Tibial nerve (tissue), 4 donors: ENCODE measurements around the gene ROBO1. TPM values are rescaled to one million over a fixed set of nuclear protein-coding genes. Genes with fewer than 3 reads are reported as not detected.

ENCODE experiments used
- DNase-seq, 2 donors: peaks; one replicate each; pipeline ENCODE4 v3.0.0-alpha.2; 2019; ENCODE audit warnings: low spot score in 2 of 2
- H3K27ac ChIP-seq, 4 donors: fragments of 200-600 bp; sonication (generic) in 3 of 4; one replicate each; pipeline ENCODE4 v1.5.1; 2017 to 2019; ENCODE audit warnings: mild to moderate bottlenecking in 1 of 4
- H3K27me3 ChIP-seq, 2 donors: fragments of 200-600 bp; sonication (generic) in 1 of 2; one replicate each; pipeline versions ENCODE4 v1.5.1 to v1.6.0; 2017 to 2019
- H3K36me3 ChIP-seq, 3 donors: fragments of 200-600 bp; sonication (generic); one replicate each; pipeline ENCODE4 v1.5.1; 2018 to 2019
- H3K4me1 ChIP-seq, 4 donors: fragments of 200-600 bp; sonication (generic) in 3 of 4; one replicate each; pipeline ENCODE4 v1.5.1; 2017 to 2019
- H3K4me3 ChIP-seq, 4 donors: fragments of 200-600 bp; sonication (generic) in 3 of 4; one replicate each; pipeline ENCODE4 v1.5.1; 2017 to 2019; ENCODE audit warnings: mild to moderate bottlenecking in 1 of 4, moderate library complexity in 1 of 4
- H3K9me3 ChIP-seq, 4 donors: fragments of 200-600 bp; sonication (generic) in 3 of 4; one replicate each; pipeline ENCODE4 v1.5.1; 2017 to 2019
- EP300 ChIP-seq, 2 donors: sonication (generic); formaldehyde crosslinking; IDR thresholded peaks; one replicate each; pipeline ENCODE4 v1.6.1; 2017; ENCODE audit warnings: antibody characterized with exemption in 2 of 2, mild to moderate bottlenecking in 1 of 2
- POLR2A ChIP-seq, 2 donors: fragments of 450-650 bp; IDR thresholded peaks; one replicate each; pipeline ENCODE4 v1.6.1; 2017; ENCODE audit warnings: antibody characterized with exemption in 2 of 2, mild to moderate bottlenecking in 2 of 2, moderate library complexity in 2 of 2
- WGBS, 2 donors: methylation state at CpG; one replicate each; pipeline ENCODE4 v1.1.5; 2018; 5-methylcytosine and 5-hydroxymethylcytosine counted together
- total RNA-seq, 4 donors: library from RNA; depleted of rRNA; stranded (reverse); fragments of >200 nt; gene quantifications; one replicate each; pipeline ENCODE4 v1.1.0, GENCODE V29; 2016
- TF ChIP-seq, protein P1 (sequence below), 5 experiments: fragments of 200-600 bp in 3 of 5; fragments of 450-650 bp in 2 of 5; sonication (generic) in 3 of 5; IDR thresholded peaks; one replicate each; pipeline ENCODE4 v1.5.1; 2016 to 2019; ENCODE audit warnings: antibody characterized with exemption in 5 of 5, mild to moderate bottlenecking in 3 of 5, moderate library complexity in 2 of 5

The ROBO1 gene
- total RNA-seq, 4 donors from 2014 or later, result 12.6 to 27.8 (median 23.1) TPM

DNA sequence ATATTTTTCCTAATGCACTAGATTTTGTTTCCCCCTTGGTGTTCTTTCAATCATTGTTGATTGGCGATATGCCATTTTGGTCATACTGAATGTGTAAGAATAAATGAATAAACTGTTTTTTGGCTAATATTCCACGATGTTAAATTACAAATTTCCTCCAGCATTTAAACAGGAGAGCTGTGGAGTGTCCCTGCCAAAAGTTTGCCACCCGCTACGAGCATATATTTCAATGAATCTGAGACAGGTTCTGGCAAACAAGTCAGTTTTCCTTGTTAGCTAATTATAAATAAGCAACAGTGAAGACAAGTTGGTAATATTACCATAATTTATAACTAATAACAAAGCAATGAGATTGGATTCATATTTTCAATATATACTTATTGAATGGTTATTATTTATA lies 777.6 kb downstream of the ROBO1 start:
- H3K4me1 ChIP-seq, result peaks cover 0 to 12% (median 3%) of the 10 kb centered on the region in 4 donors
- H3K9me3 ChIP-seq, result peaks cover 0 to 15% (median 0%) of the 10 kb centered on the region in 4 donors
- TF ChIP-seq, protein P1, sequence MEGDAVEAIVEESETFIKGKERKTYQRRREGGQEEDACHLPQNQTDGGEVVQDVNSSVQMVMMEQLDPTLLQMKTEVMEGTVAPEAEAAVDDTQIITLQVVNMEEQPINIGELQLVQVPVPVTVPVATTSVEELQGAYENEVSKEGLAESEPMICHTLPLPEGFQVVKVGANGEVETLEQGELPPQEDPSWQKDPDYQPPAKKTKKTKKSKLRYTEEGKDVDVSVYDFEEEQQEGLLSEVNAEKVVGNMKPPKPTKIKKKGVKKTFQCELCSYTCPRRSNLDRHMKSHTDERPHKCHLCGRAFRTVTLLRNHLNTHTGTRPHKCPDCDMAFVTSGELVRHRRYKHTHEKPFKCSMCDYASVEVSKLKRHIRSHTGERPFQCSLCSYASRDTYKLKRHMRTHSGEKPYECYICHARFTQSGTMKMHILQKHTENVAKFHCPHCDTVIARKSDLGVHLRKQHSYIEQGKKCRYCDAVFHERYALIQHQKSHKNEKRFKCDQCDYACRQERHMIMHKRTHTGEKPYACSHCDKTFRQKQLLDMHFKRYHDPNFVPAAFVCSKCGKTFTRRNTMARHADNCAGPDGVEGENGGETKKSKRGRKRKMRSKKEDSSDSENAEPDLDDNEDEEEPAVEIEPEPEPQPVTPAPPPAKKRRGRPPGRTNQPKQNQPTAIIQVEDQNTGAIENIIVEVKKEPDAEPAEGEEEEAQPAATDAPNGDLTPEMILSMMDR (IDR thresholded peaks at IDR 0.05), result no peak
- TF ChIP-seq POLR2A (IDR thresholded peaks at IDR 0.05) (no peak), EP300 (IDR thresholded peaks at IDR 0.05) (no peak)
- DNase-seq, result no peak
- no peak overlapping the region for H3K27ac ChIP-seq
- H3K36me3 ChIP-seq, result no peaks in the 10 kb centered on the region
- no peaks in the 10 kb centered on the region for H3K27me3 ChIP-seq
- WGBS, 2 donors, result 88 to 89% methylated on average over 4 of the region's 4 CpGs
- no peak overlapping the region for H3K4me3 ChIP-seq

GRCh38 chr3:78988324-78988723 lies 779.5 kb downstream of the ROBO1 start:
- TF ChIP-seq, protein P1 (IDR thresholded peaks at IDR 0.05), result no peak
- no peak for TF ChIP-seq POLR2A (IDR thresholded peaks at IDR 0.05)
- no peak for TF ChIP-seq EP300 (IDR thresholded peaks at IDR 0.05)
- H3K4me1 ChIP-seq, result peaks cover 0 to 2% (median 0%) of the 10 kb centered on the region in 4 donors
- no peak overlapping the region for H3K4me3 ChIP-seq
- peaks cover 0 to 15% (median 0%) of the 10 kb centered on the region in 4 donors for H3K9me3 ChIP-seq
- H3K27ac ChIP-seq, result no peak overlapping the region
- no peak for DNase-seq
- H3K27me3 ChIP-seq, result no peaks in the 10 kb centered on the region
- H3K36me3 ChIP-seq, result no peaks in the 10 kb centered on the region

GRCh38 chr3:78986416-78987101 lies 781.2 kb downstream of the ROBO1 start:
- no peak overlapping the region for H3K4me3 ChIP-seq
- H3K36me3 ChIP-seq, result no peaks in the 10 kb centered on the region
- TF ChIP-seq EP300 (IDR thresholded peaks at IDR 0.05) (no peak), POLR2A (IDR thresholded peaks at IDR 0.05) (no peak)
- TF ChIP-seq, protein P1 (IDR thresholded peaks at IDR 0.05), result no peak
- DNase-seq, result no peak
- peaks cover 0 to 7% (median 0%) of the 10 kb centered on the region in 4 donors for H3K9me3 ChIP-seq
- WGBS, 2 donors, result 43 to 46% methylated on average over 5 of the region's 5 CpGs
- H3K27ac ChIP-seq, result no peak overlapping the region
- H3K4me1 ChIP-seq, result no peaks in the 10 kb centered on the region
- no peaks in the 10 kb centered on the region for H3K27me3 ChIP-seq

DNA sequence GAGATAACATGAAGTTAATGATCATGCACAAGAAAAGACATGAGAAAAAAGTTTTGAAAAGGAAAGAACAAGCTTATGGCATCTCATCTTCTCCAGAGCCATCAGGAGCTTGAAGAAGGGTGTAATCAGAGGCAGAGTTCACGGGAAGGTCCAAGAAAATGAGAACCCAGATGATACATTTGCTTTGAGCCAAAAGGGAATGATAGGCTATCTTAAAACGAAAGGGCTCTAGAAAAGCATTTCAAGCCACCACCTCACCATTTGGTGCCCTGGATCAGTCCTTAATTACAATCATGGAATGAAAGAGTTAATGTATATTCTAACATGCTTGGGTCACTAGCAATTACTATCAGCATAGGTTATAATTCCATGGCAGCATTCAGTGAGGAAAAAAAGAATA lies 781.8 kb downstream of the ROBO1 start:
- no peaks in the 10 kb centered on the region for H3K36me3 ChIP-seq
- DNase-seq, result no peak
- H3K9me3 ChIP-seq, result peaks cover 0 to 1% (median 0%) of the 10 kb centered on the region in 4 donors
- no peak overlapping the region for H3K4me3 ChIP-seq
- H3K27me3 ChIP-seq, result no peaks in the 10 kb centered on the region
- H3K4me1 ChIP-seq, result no peaks in the 10 kb centered on the region
- H3K27ac ChIP-seq, result no peak overlapping the region
- WGBS, 2 donors, result 80 to 86% methylated on average over 2 of the region's 2 CpGs
- TF ChIP-seq EP300 (IDR thresholded peaks at IDR 0.05), result no peak
- no peak for TF ChIP-seq POLR2A (IDR thresholded peaks at IDR 0.05)
- TF ChIP-seq, protein P1 (IDR thresholded peaks at IDR 0.05), result no peak

- H3K27me3 ChIP-seq, result no peaks in the 10 kb centered on the region
- H3K36me3 ChIP-seq, result no peaks in the 10 kb centered on the region
- 50% methylated on average over 4 of the region's 4 CpGs for WGBS, 2 donors
- no peak for DNase-seq
- H3K4me1 ChIP-seq, result peaks cover 0 to 4% (median 0%) of the 10 kb centered on the region in 4 donors
- TF ChIP-seq, protein P1 (IDR thresholded peaks at IDR 0.05), result no peak
- TF ChIP-seq EP300 (IDR thresholded peaks at IDR 0.05) (no peak), POLR2A (IDR thresholded peaks at IDR 0.05) (no peak)
- no peak overlapping the region for H3K4me3 ChIP-seq
- no peaks in the 10 kb centered on the region for H3K9me3 ChIP-seq
- H3K27ac ChIP-seq, result no peak overlapping the region
Observed at GRCh38 chr3:78979028-78979427, 788.8 kb downstream of the ROBO1 start.
